GM12892 (cell line): ENCODE measurements around the gene GLCCI1.

Experiments used
- POLR2A ChIP-seq: IDR thresholded peaks from 2 replicates; pipeline ENCODE4 v1.6.1; 2011; ENCODE audit warnings: low read depth, low read length, control low read depth
- POLR2AphosphoS5 ChIP-seq: IDR thresholded peaks from 2 replicates; pipeline ENCODE4 v1.6.1; 2011; ENCODE audit warnings: low read depth, low read length, control low read depth

- no peak for TF ChIP-seq POLR2AphosphoS5
- TF ChIP-seq POLR2A: no peak
Measured at GRCh38 chr7:7996568-7996967, 28.0 kb downstream of the GLCCI1 start.
